Fibroblast of lung (primary cell): ENCODE measurements around the gene LRFN2. TPM values are rescaled to one million over a fixed set of nuclear protein-coding genes. Genes with fewer than 3 reads are reported as not detected.

Experiments used
- DNase-seq, 2 donors: peaks; one replicate each; pipeline versions ENCODE4 v3.0.0 to v3.0.0-alpha.2; 2010; ENCODE audit warnings: low read depth in 2 of 2
- H2AFZ ChIP-seq: 2 replicates; pipeline ENCODE4 v1.5.1; 2012; ENCODE audit warnings: low read length, control low read depth, inconsistent platforms
- H3K27ac ChIP-seq: 2 replicates; pipeline ENCODE4 v1.5.1; 2011; ENCODE audit warnings: low read length, control low read depth; ENCODE audit not compliant: insufficient read depth
- H3K27me3 ChIP-seq: 2 replicates; pipeline ENCODE4 v1.5.1; 2011; ENCODE audit warnings: mild to moderate bottlenecking, low read length; ENCODE audit not compliant: control insufficient read depth, insufficient read depth
- H3K36me3 ChIP-seq: 2 replicates; pipeline ENCODE4 v1.5.1; 2011; ENCODE audit warnings: low read length; ENCODE audit not compliant: control insufficient read depth, insufficient read depth
- H3K4me1 ChIP-seq: 2 replicates; pipeline ENCODE4 v1.5.1; 2011; ENCODE audit warnings: low read length; ENCODE audit not compliant: control insufficient read depth, insufficient read depth; ENCODE audit errors: extremely low read depth
- H3K4me2 ChIP-seq: 2 replicates; pipeline ENCODE4 v1.5.1; 2011; ENCODE audit warnings: low read length, control low read depth; ENCODE audit not compliant: insufficient read depth; ENCODE audit errors: extremely low read depth
- H3K4me3 ChIP-seq, 4 experiments: fragments of 200-600 bp in 1 of 4; sonication (generic) in 1 of 4; replicated peaks in 1 of 4; 2 replicates each; pipeline ENCODE4 v1.5.1; 2011 to 2016; ENCODE audit warnings: low read length in 4 of 4, low read depth in 3 of 4, mild to moderate bottlenecking in 3 of 4, control low read depth in 2 of 4, inconsistent platforms in 1 of 4, mixed read lengths in 1 of 4; ENCODE audit not compliant: insufficient read depth in 1 of 4; ENCODE audit errors: control extremely low read depth in 1 of 4
- H3K79me2 ChIP-seq: 2 replicates; pipeline ENCODE4 v1.5.1; 2012; ENCODE audit warnings: mild to moderate bottlenecking, low read length, inconsistent platforms; ENCODE audit not compliant: control insufficient read depth, insufficient read depth
- H3K9ac ChIP-seq: 2 replicates; pipeline ENCODE4 v1.5.1; 2011; ENCODE audit warnings: mild to moderate bottlenecking, low read length, control low read depth; ENCODE audit not compliant: insufficient read depth
- H3K9me3 ChIP-seq: 2 replicates; pipeline ENCODE4 v1.5.1; 2012; ENCODE audit warnings: low read depth, low read length; ENCODE audit not compliant: control insufficient read depth, insufficient read depth
- H4K20me1 ChIP-seq: 2 replicates; pipeline ENCODE4 v1.5.1; 2011; ENCODE audit warnings: low read length; ENCODE audit not compliant: control insufficient read depth, insufficient read depth; ENCODE audit errors: extremely low read depth
- CTCF ChIP-seq, 2 donors: IDR thresholded peaks in 1 of 2; conservative IDR thresholded peaks in 1 of 2; 1 replicate in 1 of 2; 2 replicates in 1 of 2; pipeline ENCODE4 v1.5.1; 2011 to 2012; ENCODE audit warnings: low read length in 2 of 2, control low read depth in 1 of 2, inconsistent platforms in 1 of 2, low read depth in 1 of 2, mild to moderate bottlenecking in 1 of 2
- EZH2 ChIP-seq: IDR thresholded peaks from 2 replicates; pipeline ENCODE4 v1.5.1; 2012; ENCODE audit warnings: low read length, control low read depth, mild to moderate bottlenecking; ENCODE audit errors: missing control alignments
- polyA plus RNA-seq, 2 donors: library from polyadenylated mRNA; depleted of rRNA in 1 of 2; stranded (reverse) in 1 of 2; unstranded in 1 of 2; fragments of >200 nt; gene quantifications; 2 replicates each; pipeline ENCODE4 v1.2.1, GENCODE V29; 2011 to 2012; ENCODE audit warnings: missing spikeins in 1 of 2
- total RNA-seq: library from RNA; depleted of rRNA; stranded (reverse); fragments of >200 nt; gene quantifications from 2 replicates; pipeline ENCODE4 v1.2.1, GENCODE V29; 2014

Gene LRFN2
- total and polyA plus RNA-seq, 2 donors (not counting 1 experiment from before 2014, with no cell fraction given) = not detected

DNA sequence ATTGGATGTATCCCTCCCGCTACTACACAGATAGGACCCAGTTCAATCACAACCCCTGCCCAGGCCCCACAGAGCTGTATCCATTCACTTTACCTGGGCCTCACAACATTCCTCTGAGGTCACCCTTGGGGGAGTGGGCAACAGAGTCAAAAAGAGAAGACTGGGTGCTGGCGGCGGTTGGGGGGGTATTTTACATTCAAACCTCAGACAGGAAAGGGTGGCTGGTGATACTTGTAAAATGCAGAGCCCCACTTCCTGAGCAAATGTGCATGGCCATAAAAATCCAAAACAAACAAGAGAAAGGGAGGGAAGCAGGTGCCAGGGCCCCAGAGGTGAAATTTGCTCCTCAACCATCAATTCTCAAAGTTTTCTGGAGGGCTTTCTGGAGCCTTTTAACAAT is 3.5 kb downstream of the LRFN2 start:
- Histone ChIP-seq H3K4me3 (no peak overlapping the region), H3K79me2 (no peaks in the 10 kb centered on the region), H3K27me3 (peaks cover 4% of the 10 kb centered on the region), H2AFZ (no peak overlapping the region), H3K36me3 (no peaks in the 10 kb centered on the region), H3K27ac (no peak overlapping the region), H3K9ac (no peak overlapping the region), H4K20me1 (no peaks in the 10 kb centered on the region), H3K9me3 (no peaks in the 10 kb centered on the region), H3K4me2 (no peak overlapping the region), H3K4me1 (no peaks in the 10 kb centered on the region)
- no peak for DNase-seq
- TF ChIP-seq CTCF (conservative IDR thresholded peaks at IDR 0.05 in 1 of 2, IDR thresholded peaks at IDR 0.05 in 1 of 2; ENCODE audit: low read depth in 1 of 2, low read length in 2 of 2) = no peak
- TF ChIP-seq EZH2 = no peak

DNA sequence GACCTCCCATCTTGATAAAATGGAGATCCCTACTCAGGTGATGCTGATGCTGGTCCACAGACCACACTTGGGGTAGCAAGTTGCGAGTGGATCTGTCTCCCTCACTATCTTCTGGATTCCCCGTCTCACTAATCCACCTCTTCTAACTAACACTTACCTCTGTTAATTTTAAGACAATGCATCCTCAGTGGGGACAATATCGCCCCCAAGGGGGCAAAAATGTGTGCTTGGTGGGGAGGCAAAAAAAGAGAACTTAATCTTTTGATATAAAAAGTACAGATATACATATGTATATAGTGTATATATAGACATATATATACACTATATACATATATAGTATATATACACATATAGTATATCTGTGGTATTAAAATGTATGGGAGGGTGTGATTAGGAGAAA is 4.3 kb downstream of the LRFN2 start:
- Histone ChIP-seq H3K79me2 (no peaks in the 10 kb centered on the region), H2AFZ (no peak overlapping the region), H4K20me1 (no peaks in the 10 kb centered on the region), H3K27ac (no peak overlapping the region), H3K27me3 (peaks cover 1% of the 10 kb centered on the region), H3K4me2 (no peak overlapping the region), H3K4me3 (no peak overlapping the region), H3K4me1 (no peaks in the 10 kb centered on the region), H3K9me3 (no peaks in the 10 kb centered on the region), H3K36me3 (no peaks in the 10 kb centered on the region), H3K9ac (no peak overlapping the region)
- no peak for DNase-seq
- TF ChIP-seq EZH2 (no peak), CTCF (conservative IDR thresholded peaks at IDR 0.05 in 1 of 2, IDR thresholded peaks at IDR 0.05 in 1 of 2; ENCODE audit: low read depth in 1 of 2, low read length in 2 of 2) (no peak)

- Histone ChIP-seq H3K4me3 (no peak overlapping the region), H3K79me2 (no peaks in the 10 kb centered on the region), H3K9me3 (no peaks in the 10 kb centered on the region), H4K20me1 (no peaks in the 10 kb centered on the region), H3K27me3 (no peaks in the 10 kb centered on the region), H3K36me3 (no peaks in the 10 kb centered on the region), H3K4me2 (no peak overlapping the region), H2AFZ (no peak overlapping the region), H3K4me1 (no peaks in the 10 kb centered on the region), H3K27ac (no peak overlapping the region), H3K9ac (no peak overlapping the region)
- no peak for TF ChIP-seq CTCF (conservative IDR thresholded peaks at IDR 0.05 in 1 of 2, IDR thresholded peaks at IDR 0.05 in 1 of 2; ENCODE audit: low read depth in 1 of 2, low read length in 2 of 2)
- TF ChIP-seq EZH2 = no peak
- DNase-seq = no peak
Observed at GRCh38 chr6:40579101-40579500, 8.1 kb downstream of the LRFN2 start.
